HK-2 (cell line): ENCODE data around the gene POC1A.

ENCODE experiments used
- DNase-seq: peaks from one replicate; pipeline ENCODE4 v3.0.0-alpha.2; 2018; ENCODE audit not compliant: unreplicated experiment

POC1A gene

GRCh38 chr3:52150860-52151259, 3.4 kb downstream of the POC1A start:
- no peak for DNase-seq

- DNase-seq, result no peak
These were observed 3.9 kb downstream of the POC1A start for GRCh38 chr3:52150357-52150756.

GRCh38 chr3:52149726-52150125, 4.5 kb downstream of the POC1A start:
- no peak for DNase-seq

- no peak for DNase-seq
These were observed 5.2 kb downstream of the POC1A start for GRCh38 chr3:52149021-52149420.

GRCh38 chr3:52147804-52148203, 6.4 kb downstream of the POC1A start:
- no peak for DNase-seq

GRCh38 chr3:52146811-52147210, 7.4 kb downstream of the POC1A start:
- DNase-seq, result no peak

- DNase-seq, result no peak
These were observed 8.0 kb downstream of the POC1A start for GRCh38 chr3:52146189-52146588.

- DNase-seq, result no peak
These were observed 8.5 kb downstream of the POC1A start for GRCh38 chr3:52145736-52146110.

GRCh38 chr3:52144796-52145735, 9.2 kb downstream of the POC1A start:
- DNase-seq, result no peak

- peak; percentile 72 for DNase-seq
These were observed 10.0 kb downstream of the POC1A start for GRCh38 chr3:52144034-52144795.

GRCh38 chr3:52143616-52144015, 10.6 kb downstream of the POC1A start:
- no peak for DNase-seq

GRCh38 chr3:52143156-52143555, 11.1 kb downstream of the POC1A start:
- no peak for DNase-seq

- DNase-seq, result no peak
These were observed 12.5 kb downstream of the POC1A start for GRCh38 chr3:52141751-52142150.

- DNase-seq, result no peak
These were observed 13.5 kb downstream of the POC1A start for GRCh38 chr3:52140769-52141168.

GRCh38 chr3:52140000-52140399, 14.2 kb downstream of the POC1A start:
- no peak for DNase-seq

- DNase-seq, result no peak
These were observed 16.9 kb downstream of the POC1A start for GRCh38 chr3:52137311-52137710.

- DNase-seq, result no peak
These were observed 17.7 kb downstream of the POC1A start for GRCh38 chr3:52136513-52136912.

GRCh38 chr3:52135332-52135731, 18.9 kb downstream of the POC1A start:
- DNase-seq, result no peak

GRCh38 chr3:52134761-52135160, 19.5 kb downstream of the POC1A start:
- DNase-seq, result no peak

- no peak for DNase-seq
These were observed 21.3 kb downstream of the POC1A start for GRCh38 chr3:52132930-52133329.

- DNase-seq, result no peak
These were observed 22.2 kb downstream of the POC1A start for GRCh38 chr3:52132041-52132440.

GRCh38 chr3:52130966-52131622, 23.1 kb downstream of the POC1A start:
- DNase-seq, result no peak
